NCI-H748 (cell line): ENCODE measurements around the gene WNT7B.
"Not testable (repeated sequence)": the region's sequence is repeated elsewhere in the genome, so short reads cannot be mapped to it uniquely, and the experiment has no call there.

Source experiments
- DNase-seq: peaks from one replicate; lab custom pipeline; 2025; ENCODE audit not compliant: unreplicated experiment; lab: John Stamatoyannopoulos, UW

WNT7B gene

DNA sequence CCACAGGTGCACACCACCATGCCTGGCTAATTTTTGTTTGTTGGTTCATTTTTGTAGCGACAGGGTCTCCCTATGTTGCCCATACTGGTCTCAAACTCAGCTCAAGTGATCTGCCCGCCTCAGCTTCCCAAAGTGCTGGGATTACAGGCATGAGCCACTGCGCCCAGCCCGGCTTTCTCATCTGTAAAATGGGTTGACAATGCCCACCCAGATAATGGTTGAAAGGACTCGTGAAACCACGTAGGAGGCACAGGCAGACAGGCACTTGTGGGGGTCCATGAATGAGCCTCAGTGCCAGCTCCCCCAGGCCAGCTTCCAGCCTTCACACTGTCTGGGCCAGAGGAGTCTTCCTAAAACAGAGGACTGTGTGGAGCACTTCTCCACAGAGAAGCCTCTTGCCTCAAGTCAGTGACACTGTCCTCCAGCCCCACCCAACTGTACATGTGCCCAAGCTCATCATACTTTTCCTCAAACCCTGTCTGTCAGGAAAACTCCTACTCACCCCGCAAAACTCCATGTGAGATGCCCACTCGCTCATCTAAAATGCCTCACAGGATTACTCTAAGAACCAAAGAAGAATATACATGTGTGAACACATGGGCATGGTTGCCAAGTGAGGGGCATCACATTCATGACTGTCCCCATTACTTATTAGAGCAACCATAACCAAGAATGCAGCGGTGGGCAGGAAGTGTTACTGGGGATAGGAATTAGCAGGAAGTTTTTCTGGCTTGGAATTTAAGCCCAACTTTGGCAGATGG, 32.1 kb upstream of the WNT7B start:
- DNase-seq: no peak

DNA sequence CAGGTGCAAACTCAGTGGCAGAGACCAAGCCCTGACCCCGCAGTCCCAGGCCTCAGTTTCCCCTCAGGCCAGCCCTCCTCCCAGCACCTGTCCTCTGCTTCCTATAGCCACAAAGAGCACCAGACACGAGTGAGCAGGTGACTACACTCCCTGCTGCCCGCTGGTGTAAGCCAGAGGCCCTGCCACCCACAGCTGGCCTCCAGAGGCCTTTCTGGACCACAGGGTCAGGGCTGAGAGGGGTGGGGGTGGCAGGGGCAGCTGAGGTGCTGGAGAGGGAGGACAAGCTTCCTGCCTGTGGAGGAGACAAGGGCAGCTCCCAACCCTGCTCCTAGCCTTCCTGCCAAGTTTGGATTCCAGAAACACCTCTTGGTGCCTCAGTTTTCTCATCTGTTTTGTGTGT, 31.3 kb upstream of the WNT7B start:
- DNase-seq: no peak

DNA sequence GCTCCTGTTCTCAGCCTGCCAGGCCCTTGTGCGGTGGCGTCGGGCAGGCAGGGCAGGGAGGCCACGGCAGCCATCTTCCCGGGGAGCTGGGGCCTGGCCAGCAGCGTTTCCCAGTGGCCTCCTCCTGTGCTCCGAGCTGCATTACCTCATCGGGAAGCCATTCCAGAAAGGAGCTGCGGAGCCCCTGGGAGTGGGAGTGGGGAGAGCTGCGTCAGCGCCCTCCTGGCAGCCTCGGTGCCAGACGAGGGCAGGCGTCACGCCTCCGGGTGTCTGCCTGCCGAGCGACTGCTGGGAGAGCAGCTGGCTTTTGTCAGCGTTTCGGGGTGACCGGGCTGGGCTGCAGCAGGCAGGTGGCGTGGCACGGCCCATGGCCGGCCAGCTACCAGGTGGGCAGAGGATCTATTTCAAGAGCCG, 30.9 kb upstream of the WNT7B start:
- DNase-seq: no peak

DNA sequence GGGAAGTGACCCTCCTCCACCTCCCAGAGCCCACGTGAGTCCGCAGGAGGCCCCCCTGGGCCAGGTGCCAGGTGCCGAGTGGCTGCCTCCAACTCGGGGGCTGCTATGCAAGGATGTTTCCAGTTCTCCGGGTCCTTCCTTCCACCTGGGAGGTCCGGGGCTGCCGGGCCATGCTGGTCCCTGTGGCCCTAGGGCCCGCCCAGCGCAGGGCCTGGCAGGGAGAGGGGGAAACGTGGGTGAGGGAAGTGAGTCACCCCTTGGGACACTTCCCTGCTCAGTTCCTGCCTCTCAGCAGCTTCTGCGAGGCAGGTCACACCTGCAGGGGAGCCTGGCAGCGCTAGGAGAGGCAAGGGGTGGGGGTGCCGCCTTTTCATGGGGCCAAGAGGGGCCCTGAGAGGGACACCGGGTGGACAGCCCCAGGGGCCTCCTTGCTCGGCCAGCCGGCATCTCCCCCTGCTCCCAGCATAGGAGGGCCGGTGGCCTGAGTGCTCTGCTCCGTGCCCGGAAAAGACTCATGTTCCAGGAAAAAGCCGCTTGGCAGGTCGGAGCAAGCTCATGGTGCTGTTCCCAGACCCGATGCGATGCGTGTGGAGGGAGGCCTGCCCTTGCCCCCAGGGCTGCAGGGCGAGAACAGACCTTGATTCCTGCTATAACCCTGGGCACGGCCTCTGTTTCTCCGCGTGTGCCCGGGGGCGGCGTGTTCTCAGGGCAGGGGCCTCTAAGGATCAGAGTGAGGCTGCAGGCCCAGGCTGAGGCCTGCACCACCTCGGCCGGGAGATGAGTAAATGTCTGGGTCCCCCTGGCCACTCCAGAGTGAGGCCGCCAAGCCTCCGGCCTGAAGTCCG, 30.3 kb upstream of the WNT7B start:
- DNase-seq: no peak

DNA sequence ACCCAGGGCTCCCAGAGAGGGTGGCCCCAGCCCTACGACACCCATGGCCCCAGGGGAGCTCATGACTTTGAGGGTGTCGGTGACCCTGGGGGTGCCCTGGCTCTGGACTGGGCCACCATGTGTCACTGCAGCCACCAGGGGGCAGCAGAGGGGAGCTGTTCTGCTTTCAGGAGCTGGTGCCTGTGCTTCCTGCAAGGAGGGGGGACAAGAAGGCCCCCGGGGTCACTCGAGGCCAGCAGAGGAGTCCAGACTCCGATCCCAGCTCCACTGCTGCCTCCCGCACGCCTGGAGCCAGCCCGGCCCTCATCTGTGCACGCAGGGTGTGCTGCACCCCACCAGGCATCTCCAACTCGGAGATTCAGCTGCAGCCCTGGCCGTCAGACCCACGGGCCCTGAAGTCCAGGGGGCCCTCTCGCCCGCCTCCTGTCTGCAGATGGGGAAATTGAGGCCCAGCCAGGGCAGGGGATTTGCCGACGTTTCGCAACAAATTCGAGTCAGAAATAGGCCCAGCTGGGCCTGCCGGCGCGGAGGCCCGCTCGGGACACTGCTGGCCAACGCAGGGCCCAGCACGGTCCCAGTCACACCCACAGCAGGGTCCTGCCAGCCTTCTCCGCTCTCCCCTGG, 29.5 kb upstream of the WNT7B start:
- peak; percentile 65 for DNase-seq

DNA sequence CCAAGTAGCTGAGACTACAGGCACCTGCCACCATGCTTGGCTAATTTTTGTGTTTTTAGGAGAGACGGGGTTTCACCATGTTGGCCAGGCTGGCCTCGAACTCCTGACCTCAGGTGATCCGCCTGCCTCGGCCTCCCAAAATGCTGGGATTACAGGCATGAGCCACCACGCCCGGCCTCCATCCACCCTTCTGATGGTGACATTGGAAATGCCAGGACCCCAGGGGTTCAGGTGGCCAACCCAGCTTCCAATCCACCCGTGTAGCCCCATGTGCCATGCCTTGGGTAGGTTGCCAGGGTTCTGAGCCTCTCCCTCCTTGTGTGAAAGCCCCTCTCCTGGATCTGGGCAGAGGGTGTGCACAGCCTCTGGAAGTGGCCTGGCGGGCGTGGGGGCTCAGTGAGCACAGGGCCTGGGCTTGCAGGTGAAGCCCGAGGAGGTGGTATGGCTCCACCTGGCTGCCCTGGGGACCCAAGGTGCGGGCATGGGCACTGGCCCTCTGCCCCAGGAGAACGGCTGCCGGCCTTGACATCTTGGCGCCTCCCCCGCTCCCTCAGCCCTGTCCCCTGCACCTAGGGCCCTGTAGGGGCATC, 28.2 kb upstream of the WNT7B start:
- not testable (repeated sequence) for DNase-seq

DNA sequence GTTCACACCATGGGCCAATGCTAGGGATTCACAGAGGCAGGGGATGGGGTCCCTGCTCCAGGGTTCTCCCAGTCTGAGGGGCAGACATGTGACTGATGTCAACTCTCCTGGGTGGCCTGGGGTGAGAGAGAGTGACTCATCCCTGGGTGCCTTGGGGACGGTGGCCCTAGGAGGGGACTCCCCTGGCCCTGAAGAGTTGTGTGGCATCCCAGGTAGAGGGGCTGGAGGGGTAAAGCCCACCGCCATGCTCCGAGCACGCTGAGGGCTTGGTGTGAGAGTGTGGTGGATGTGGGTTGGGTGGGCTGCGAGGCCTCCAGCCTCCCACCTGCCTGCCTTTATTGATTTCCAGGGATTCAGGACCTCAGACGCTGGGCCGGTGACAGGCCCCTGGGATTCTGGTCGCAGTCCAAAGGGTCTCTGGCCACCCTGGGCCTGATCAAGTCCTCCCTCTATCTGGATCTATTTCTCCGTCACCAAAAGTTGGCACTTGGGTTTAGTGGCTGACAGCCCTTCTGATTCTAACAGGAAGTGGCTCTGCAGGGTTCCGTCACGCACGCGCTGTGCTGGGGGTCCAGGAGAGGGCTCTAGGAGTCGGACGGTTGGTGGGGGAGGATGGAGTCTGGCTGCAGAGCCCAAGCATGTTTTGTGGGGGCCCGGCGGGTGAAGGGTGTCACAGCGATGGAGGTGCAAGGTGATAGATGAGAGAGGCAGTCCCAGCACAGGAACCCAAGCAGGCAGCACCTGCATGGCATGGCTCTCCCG, 27.3 kb upstream of the WNT7B start:
- DNase-seq: no peak

DNA sequence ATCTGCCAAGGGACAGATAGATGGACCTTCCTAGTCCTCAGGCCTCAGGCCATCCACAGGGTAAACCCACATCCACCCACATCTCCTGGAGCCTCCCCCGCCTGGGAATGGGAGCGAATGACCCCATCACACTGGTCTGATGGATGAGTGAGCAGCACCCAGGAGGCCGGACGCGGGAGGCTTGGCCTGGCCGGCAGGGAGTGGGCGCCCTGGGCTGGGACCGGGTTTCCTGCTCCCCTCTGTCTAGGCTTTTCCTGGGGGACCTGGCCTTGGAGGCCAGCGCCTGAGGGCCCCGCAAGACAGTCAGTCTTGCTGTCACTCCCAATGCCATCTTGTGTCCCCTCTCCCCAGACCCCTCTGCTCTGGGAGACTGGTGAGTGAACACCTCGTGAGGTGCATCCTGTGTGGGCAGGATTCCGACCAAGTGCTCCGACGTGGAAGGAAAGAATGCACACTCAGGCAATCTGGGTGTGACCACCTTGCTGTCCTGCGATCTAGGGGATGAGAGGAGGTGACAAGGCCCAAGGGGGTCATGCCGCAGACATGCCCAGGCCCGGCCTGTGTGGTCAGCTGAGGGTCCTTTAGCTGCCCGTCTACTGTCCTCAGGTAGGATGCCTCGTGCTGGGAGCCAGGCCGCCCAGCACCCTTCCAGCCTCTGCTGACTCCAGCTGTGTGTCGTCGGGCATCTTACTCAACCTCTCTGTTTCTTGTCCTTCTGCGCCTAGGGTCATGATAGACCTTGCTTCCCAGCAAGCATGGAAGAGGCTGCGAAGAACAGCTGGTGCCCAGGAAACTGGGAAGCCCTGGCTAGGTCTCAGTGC, 26.5 kb upstream of the WNT7B start:
- DNase-seq: no peak

DNA sequence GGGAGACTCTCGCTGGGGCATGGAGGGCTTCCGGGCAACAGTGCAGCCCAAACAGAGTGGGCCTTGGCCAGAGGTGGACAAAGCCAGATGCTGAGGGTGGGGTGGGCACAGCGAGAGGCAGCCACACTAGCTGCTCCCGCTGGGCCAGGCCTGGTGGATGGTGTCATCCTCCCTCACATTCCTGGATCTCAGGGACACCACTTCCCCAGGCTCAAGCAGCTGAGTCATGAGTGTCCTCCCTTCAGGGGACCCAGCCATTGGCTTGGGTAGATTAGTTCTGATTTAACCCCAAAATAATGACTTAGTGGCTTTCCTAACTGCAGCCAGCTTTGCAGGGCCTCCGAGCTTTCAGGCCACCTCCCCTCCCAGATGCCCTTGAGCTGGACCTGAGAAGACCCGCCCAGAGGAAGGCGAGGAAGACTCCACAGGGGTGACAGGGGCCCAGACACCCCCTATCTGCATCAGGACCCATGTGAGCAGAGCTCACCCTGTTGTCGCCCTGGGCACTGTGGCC, 25.9 kb upstream of the WNT7B start:
- DNase-seq: no peak

DNA sequence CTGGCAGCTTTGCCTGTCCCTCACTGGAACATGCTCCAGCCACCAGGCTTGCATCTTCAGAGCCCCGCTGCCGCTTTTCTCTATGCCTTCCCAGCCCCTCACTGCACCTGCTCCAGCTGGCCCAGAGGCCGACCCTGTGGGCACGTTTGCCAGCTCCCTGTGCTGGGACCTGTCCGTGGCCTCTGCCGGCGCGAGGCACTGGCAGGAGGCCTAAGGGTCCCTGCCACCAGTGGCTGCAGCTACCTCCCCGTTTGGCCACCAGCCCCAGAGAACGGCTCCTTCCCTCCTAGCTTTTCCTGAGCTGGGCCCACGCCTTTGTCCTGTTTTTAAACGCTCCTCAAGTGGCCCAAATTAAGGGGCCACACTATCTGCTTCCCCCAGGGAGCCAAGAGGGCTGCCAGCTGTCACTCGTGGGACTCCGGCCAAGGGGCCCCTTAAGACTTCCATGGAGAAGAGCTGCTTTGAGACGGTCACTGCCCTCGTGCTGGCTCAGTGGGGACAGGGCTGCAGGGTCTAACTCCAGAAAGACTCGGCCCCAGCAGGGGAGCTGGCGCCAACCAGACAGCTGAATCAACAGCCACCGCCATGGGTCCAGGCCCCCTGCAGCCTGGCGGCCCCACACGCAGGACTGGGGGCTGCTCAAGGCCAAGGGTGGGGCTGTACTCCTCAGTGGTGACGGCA, 24.6 kb upstream of the WNT7B start:
- peak; percentile 51 for DNase-seq

DNA sequence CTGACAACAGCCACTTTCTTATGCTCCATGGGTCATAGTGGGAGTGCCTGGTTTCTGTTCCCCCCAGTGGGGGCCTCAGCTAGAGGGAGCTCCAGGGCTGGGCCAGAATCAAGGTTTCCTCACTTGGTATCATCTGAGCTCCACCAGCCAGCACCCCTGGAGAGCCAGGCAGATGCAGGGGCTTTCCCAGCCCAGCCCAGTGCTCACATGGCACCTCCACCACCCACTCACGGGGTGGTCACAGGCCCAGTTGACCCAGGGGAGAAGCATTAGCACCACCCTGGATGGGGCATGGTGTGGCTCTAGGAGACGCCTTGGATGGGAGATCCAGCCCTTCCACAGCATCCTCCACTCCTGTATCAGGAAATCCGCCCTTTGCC, 24.1 kb upstream of the WNT7B start:
- DNase-seq: no peak

DNA sequence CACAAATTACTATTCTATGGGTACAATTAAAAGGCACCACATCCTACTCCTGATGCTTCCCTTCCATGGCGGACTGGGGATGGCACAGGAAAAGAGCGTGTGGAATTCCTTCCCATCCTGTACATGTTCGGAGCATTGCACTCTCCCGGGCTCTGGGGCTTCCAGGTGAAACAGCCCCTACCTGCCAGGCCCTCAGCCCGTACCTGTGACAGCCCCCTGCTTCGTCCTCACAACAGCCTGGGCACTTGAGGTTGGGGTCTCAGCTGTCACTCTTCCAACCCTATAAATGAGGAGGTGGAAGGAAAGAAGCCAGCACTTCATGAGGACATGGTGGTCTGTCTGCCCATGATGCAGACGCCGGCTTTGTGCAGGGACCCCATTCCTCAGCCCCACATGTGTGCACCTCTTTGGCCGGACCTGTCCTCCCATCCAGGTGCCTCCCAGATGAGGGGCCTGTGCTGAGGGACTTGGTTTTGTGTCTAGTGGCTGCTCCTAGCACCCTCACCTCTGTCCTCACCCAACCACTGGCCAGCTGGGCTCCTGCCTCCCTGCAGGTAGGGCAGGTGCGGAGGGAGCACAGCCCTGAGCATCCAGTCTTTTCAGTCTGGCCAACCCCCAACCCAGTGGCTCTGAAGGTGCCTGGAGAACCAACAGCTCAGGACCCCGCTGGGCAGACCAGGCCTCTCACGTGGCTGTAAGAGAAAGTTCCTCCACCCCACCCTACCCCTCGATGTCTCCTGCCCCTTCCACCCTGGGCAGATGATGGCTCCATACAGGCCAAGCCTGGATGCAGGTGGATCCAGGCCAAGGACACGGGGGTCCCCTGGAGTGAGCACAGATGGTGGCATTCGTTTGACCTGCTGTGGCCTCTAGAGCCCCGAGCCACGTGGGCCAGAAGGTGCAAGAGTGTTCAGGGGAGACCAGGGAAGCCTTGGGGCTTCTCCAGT, 23.4 kb upstream of the WNT7B start:
- no peak for DNase-seq

DNA sequence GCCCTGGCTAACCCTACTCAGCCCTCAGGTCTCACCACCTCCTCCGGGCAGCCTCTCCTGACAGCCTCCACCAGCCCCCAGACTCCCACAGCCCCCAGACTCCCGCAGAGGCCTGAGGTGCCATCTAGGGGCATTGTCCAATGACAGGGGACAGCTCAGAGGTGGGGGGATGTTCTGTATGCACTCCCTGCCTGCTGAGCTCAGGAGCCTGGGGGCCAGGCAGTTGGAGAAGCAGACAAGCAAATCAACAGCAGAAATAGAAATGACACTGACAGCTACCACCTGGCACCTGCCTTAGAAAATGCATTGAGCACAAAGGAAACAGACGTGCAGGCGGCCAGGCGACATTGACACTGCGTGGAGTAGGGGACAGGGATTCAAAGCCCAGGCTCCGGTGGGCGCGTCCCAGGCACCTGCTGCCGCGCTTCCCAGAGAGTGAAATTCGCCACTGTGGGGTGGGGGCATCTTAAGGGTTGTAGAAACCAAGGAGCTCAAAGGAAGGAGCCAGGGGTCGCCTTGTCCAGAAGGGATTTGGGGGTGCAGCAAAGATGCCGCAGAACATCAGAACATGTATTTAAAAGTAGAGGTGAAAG, 22.5 kb upstream of the WNT7B start:
- DNase-seq: peak; percentile 58

DNA sequence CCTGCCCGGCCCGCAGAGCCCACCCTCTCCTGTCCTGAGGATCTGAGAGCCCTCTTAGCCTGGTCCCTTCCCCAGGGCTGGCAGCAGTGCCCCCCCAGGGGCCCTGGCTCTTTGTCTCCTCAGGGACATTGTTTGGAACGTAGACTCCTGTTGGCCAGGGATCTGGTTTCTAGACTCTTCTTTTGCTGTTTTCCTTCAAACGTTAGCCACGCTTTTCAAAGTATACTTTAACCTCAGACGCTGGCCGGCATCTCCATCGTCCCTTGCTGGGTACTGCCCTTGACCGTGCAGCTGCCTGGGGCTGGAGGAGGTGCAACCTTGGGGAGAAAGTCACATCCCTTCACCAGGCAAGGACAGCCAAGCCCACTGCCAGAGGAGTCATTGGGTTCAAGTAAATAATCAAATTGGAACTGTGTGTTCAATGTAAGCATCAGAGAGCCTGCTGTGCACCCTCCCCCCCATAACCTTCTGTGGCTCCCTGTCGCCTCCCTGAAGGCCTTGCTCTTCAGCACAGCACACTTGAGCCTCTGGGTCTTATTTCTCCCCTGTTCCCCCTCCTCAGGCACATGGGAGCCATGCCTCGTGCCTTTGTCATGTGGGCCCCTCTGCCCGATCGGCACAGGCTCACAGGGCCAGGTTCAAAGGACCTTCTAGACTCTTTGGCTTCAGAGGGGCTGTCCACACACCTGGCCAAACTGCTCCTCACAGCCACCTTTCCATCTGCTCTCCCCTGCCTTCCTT, 21.8 kb upstream of the WNT7B start:
- DNase-seq: no peak

DNA sequence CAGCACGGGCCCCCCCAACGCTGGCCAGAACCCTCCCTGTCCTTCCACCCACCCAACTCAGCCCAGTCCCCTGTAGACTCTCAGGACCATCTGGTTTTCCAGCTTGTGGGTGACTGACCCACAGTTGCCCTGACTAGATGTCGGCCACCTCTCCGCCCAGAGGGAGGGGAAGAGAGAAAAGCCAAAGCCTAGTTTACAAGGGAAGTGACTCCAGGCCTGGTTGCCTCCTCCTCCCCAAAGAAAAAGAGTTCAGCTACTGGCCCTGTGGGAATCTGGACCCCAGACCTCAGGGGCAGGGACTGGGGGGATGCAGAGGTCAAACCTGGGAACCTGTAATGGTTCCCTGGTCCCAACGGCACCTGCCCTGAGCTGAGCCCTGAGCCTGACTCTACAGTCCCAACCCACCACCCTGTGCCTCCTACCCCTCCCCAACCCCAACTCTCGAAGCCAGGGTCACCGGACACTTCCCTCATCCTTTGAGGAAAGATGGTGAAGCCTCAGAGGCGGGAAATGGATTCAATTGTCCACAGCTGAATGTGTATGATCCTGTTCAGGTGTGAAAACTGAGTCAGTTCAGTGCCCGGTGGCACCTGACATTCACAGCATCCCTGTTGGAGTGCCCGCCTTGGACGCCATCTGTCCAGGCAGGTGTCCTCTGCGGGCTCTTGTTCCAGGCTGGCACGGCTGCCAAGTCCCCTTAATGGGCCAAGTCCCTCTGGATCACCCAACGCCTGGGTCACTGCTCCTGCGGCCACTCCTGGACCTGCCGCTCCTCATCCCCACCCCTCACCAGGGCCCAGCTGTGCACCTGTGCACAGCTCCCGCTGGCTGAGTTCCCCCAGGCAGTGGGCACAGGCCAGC, 21.0 kb upstream of the WNT7B start:
- DNase-seq: no peak
